Bronchial epithelial cell (primary cell): ENCODE measurements around the gene APCDD1L. TPM values are rescaled to one million over a fixed set of nuclear protein-coding genes. Genes with fewer than 3 reads are reported as not detected.

Experiments
- DNase-seq: peaks from one replicate; pipeline ENCODE4 v3.0.0-alpha.2; 2010; ENCODE audit warnings: low read depth
- FAIRE-seq: peaks from 2 replicates; lab custom pipeline; 2011; peaks lifted over from hg19 to GRCh38; lab: Jason Lieb, UNC
- H3K27me3 ChIP-seq: 2 replicates; pipeline ENCODE4 v1.5.1; 2011; ENCODE audit warnings: low read length; ENCODE audit not compliant: control insufficient read depth, insufficient read depth
- H3K36me3 ChIP-seq: 2 replicates; pipeline ENCODE4 v1.5.1; 2011; ENCODE audit warnings: low read length; ENCODE audit not compliant: control insufficient read depth, insufficient read depth
- H3K4me3 ChIP-seq: 2 replicates; pipeline ENCODE4 v1.5.1; 2011; ENCODE audit warnings: mild to moderate bottlenecking, low read depth, low read length, control low read depth
- total RNA-seq: library from RNA; depleted of rRNA; stranded (reverse); fragments of >200 nt; gene quantifications from 2 replicates; pipeline ENCODE4 v1.2.1, GENCODE V29; 2014
- TF ChIP-seq, protein P1 (sequence below): IDR thresholded peaks from 2 replicates; pipeline ENCODE4 v1.5.1; 2011; ENCODE audit warnings: mild to moderate bottlenecking, moderate library complexity, low read length, control low read depth, inconsistent platforms; ENCODE audit not compliant: insufficient read depth, severe bottlenecking

The APCDD1L gene
- total RNA-seq, 1 donor from 2014 or later: under 0.01 TPM

DNA sequence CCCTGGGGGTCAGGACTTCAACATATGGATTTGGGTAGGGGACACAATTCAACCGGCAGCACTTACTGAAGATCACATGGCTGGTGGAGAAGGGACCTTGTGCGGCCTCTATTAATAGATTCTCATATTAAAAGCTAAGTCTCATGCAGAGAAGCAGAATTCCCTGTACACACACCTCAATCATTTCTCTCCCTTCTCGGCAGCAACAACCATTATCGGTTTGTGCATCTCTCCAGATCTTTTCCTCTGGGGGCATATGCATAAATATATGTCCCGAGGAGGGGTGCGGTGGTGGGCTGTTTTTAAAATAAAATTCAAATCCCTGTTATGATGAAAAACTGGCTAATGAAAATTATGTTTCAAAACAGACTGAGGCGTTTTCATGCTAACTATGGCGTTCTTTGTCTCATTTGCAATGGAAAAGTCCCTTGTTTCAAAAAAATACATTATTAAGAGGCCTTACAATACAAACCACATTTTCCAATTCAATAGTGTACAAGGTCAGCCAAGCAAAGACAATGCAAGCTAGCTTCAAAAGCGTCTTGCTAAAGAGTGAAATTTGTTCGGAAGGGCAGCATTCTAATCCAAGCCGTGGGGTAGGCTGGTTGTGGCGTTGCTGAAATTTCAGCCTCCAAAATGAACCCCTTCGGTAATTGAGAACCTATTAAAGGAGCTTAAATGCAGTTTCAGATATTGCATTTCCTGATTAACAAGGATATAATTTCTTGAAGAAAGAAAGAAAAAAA, 17.3 kb downstream of the APCDD1L start:
- FAIRE-seq (no peak), DNase-seq (no peak)
- Histone ChIP-seq H3K27me3 (no peaks in the 10 kb centered on the region), H3K4me3 (no peak overlapping the region), H3K36me3 (no peaks in the 10 kb centered on the region)
- TF ChIP-seq, protein P1, sequence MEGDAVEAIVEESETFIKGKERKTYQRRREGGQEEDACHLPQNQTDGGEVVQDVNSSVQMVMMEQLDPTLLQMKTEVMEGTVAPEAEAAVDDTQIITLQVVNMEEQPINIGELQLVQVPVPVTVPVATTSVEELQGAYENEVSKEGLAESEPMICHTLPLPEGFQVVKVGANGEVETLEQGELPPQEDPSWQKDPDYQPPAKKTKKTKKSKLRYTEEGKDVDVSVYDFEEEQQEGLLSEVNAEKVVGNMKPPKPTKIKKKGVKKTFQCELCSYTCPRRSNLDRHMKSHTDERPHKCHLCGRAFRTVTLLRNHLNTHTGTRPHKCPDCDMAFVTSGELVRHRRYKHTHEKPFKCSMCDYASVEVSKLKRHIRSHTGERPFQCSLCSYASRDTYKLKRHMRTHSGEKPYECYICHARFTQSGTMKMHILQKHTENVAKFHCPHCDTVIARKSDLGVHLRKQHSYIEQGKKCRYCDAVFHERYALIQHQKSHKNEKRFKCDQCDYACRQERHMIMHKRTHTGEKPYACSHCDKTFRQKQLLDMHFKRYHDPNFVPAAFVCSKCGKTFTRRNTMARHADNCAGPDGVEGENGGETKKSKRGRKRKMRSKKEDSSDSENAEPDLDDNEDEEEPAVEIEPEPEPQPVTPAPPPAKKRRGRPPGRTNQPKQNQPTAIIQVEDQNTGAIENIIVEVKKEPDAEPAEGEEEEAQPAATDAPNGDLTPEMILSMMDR: no peak

DNA sequence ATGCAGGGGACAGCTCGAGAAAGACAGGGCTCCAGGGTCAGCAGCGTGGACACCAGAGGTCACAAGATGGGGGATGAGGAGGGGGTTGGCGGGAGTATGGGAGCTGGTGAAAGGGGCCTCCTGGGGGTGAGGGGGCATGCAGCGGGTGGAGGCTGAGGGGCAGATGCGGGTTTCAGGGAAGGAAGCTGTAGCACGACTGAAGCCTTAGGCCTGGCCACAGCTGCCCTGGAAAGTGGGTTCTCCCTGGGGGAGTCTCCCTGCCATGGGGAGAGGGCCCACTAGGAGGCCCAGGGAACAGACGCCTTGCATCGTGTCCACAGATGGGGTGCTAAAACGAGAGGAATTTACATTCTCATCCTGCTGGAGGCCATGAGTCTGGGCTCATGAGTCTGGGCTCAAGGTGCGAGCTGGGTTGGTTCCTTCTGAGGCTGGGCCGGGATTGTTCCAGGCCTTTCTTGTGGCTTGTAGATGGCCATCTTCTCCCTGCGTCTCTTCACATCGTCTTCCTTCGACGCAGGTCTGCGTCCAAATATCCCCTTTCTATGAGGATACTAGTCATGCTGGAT, 18.0 kb downstream of the APCDD1L start:
- FAIRE-seq (no peak), DNase-seq (no peak)
- no peak overlapping the region for H3K4me3 ChIP-seq
- H3K27me3 ChIP-seq: no peaks in the 10 kb centered on the region
- no peaks in the 10 kb centered on the region for H3K36me3 ChIP-seq
- TF ChIP-seq, protein P1: no peak

DNA sequence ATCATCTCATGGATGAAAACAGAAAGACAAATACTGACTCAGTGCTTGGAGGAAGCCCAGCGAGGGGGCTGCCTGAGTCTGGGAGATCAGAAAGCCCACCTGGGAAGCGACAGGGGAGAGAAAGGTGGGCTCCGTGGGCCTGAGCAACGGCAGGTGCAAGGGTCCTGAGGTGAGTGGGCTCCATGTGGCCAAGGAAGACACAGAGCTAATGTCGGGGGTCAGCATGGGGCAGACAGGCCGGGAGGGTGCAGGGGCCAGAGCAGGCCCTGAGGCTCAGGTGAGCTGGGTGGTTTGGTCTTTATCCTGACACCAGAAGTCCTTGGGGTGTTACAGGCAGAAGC, 18.8 kb downstream of the APCDD1L start:
- Histone ChIP-seq H3K36me3 (no peaks in the 10 kb centered on the region), H3K27me3 (no peaks in the 10 kb centered on the region), H3K4me3 (no peak overlapping the region)
- no peak for FAIRE-seq
- TF ChIP-seq, protein P1: no peak
- DNase-seq: no peak

DNA sequence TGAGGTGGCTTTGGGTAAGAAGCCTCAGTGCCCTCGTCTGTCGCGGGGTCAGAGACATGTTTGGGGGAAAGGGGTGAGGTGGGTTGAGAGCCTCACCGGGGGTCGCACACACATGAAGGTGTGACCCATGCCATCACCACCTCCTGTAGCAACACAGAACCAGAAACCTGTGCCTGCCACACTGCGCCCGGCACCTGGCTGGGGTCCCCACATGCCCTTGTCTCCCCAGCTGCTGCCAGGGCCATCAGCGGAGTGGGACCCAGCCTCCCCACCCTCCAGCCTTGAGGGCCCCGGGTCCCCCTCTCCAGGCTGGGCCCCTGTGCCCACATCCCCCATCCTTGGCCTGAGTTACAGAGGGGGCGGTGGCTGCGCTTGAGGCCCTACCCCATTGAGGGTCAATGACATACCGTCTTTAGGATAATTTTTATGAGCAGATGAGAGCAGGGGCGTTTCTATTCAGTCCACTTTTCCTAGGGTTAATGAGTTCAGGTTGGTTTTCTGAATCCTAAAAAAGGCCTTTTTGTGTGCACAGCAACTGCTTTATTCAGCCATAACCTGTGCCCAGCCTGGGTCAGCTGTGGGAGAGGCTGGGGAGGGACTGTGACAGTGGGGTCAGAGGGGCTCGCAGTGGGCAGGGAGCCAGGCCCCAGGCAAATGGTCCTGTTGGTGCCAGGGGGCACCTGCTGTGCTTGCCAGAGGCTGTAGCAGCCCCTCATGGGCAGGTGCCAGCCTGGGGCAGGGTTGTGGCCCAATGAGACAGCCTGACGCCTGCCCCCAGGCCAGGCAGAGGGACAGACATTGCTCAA, 19.4 kb downstream of the APCDD1L start:
- TF ChIP-seq, protein P1: no peak
- Histone ChIP-seq H3K4me3 (no peak overlapping the region), H3K27me3 (no peaks in the 10 kb centered on the region), H3K36me3 (no peaks in the 10 kb centered on the region)
- FAIRE-seq (no peak), DNase-seq (no peak)

DNA sequence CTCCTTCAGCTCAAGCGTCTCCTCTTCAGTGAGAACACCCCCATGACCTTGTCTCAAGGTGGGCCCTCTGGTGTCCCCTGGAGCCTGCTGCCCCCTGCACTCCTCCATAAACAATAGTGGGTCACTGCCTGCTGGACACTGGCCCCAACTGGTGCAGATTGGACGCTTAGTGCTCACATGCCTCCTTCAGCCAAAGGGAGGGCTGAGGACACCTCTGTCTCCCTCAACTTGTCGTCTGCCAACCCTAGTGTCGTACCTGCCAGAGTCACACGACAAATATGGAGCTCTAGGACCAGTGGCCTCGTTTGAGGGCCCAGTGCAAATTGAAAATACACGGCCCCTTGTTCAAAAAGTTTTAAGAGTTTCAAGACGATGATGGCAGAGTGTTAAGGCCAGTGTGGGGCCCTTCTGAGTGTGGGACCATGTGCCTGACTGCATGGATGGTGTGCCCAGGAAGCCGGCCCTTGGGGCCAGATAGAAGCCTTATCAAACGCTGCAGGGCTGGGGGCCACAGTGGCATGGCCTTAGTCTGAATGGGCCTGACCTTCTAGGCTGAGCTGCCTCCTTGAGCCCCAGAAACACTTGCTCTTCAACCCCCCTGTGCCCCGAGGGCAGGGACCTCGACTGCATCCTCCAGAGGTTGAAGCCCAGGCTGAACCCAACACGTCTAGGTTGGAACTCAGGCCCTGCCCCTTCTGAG, 20.1 kb downstream of the APCDD1L start:
- Histone ChIP-seq H3K4me3 (no peak overlapping the region), H3K27me3 (no peaks in the 10 kb centered on the region), H3K36me3 (no peaks in the 10 kb centered on the region)
- TF ChIP-seq, protein P1: no peak
- DNase-seq (no peak), FAIRE-seq (no peak)
